B cell (primary cell): ENCODE results near the gene SERPINB1. TPM values are rescaled to one million over a fixed set of nuclear protein-coding genes. Genes with fewer than 3 reads are reported as not detected.

Source experiments
- ATAC-seq: fragments of 200-7000 bp; cut with Tn5 transposase; one replicate; pipeline ENCODE4 v1.10.0; 2021; ENCODE audit warnings: low read depth, mild to moderate bottlenecking, moderate number of reproducible peaks, moderate library complexity
- CTCF ChIA-PET: fragments of 350-600 bp; sonication (Branson Sonifier 250); formaldehyde crosslinking; loops from one replicate; lab custom pipeline; 2021; ENCODE audit warnings: antibody characterized with exemption, inconsistent platforms; lab: Charles Lee
- POLR2A ChIA-PET: fragments of 350-600 bp; sonication (Branson Sonifier 250); formaldehyde crosslinking; loops from one replicate; lab custom pipeline; 2021; ENCODE audit warnings: antibody characterized with exemption; lab: Charles Lee
- DNase-seq: peaks from one replicate; pipeline ENCODE4 v3.0.0; 2013
- H2AFZ ChIP-seq: 2 replicates; pipeline ENCODE4 v1.6.1; 2012; ENCODE audit warnings: mild to moderate bottlenecking, low read depth, low read length; ENCODE audit not compliant: insufficient read depth, poor library complexity, severe bottlenecking
- H3K27ac ChIP-seq, 2 donors: 1 replicate in 1 of 2; 2 replicates in 1 of 2; pipeline ENCODE4 v1.5.1; 2012 to 2013; ENCODE audit warnings: low read length in 2 of 2, mild to moderate bottlenecking in 2 of 2, moderate library complexity in 1 of 2
- H3K27me3 ChIP-seq, 4 experiments: fragments of 200-600 bp in 1 of 4; sonication (generic) in 1 of 4; replicated peaks in 1 of 4; 1 replicate in 2 of 4; 2 replicates in 2 of 4; pipeline versions ENCODE4 v1.6.1 to v1.7.0; 2013 to 2016; ENCODE audit warnings: low read length in 3 of 4, mild to moderate bottlenecking in 2 of 4, mixed read lengths in 1 of 4, moderate library complexity in 1 of 4; ENCODE audit not compliant: insufficient read depth in 4 of 4, control insufficient read depth in 3 of 4; ENCODE audit errors: control extremely low read depth in 1 of 4
- H3K36me3 ChIP-seq, 2 experiments: replicated peaks in 1 of 2; 1 replicate in 1 of 2; 2 replicates in 1 of 2; pipeline versions ENCODE4 v1.6.1 to v1.7.1; 2013; ENCODE audit warnings: low read length in 1 of 2; ENCODE audit not compliant: insufficient read depth in 2 of 2, control insufficient read depth in 1 of 2; ENCODE audit errors: control extremely low read depth in 1 of 2, extremely low read depth in 1 of 2
- H3K4me1 ChIP-seq, 2 donors: fragments of 200-600 bp in 1 of 2; sonication (generic) in 1 of 2; 1 replicate in 1 of 2; 2 replicates in 1 of 2; pipeline versions ENCODE4 v1.5.1 to v1.6.1; 2013 to 2017; ENCODE audit warnings: low read length in 2 of 2; ENCODE audit not compliant: control insufficient read depth in 2 of 2, insufficient read depth in 2 of 2
- H3K4me2 ChIP-seq: replicated peaks from 2 replicates; pipeline ENCODE3; 2012; ENCODE audit warnings: mild to moderate bottlenecking, low read depth, low read length; ENCODE audit not compliant: poor library complexity, severe bottlenecking
- H3K4me3 ChIP-seq, 5 experiments: fragments of 200-600 bp in 1 of 5; sonication (generic) in 1 of 5; 1 replicate in 3 of 5; 2 replicates in 2 of 5; pipeline versions ENCODE4 v1.5.1 to v1.7.0; 2011 to 2016; ENCODE audit warnings: low read length in 4 of 5, mild to moderate bottlenecking in 4 of 5, low read depth in 2 of 5, control low read depth in 1 of 5, moderate library complexity in 1 of 5; ENCODE audit not compliant: insufficient read depth in 1 of 5; ENCODE audit errors: control extremely low read depth in 1 of 5, extremely low read depth in 1 of 5
- H3K79me2 ChIP-seq: fragments of 200-600 bp; sonication (generic); one replicate; pipeline ENCODE4 v1.6.0; 2016; ENCODE audit warnings: low read length; ENCODE audit not compliant: control insufficient read depth, insufficient read depth
- H3K9ac ChIP-seq: fragments of 200-600 bp; sonication (generic); 2 replicates; pipeline ENCODE4 v1.6.1; 2017; ENCODE audit warnings: mild to moderate bottlenecking, low read length, moderate library complexity
- H3K9me3 ChIP-seq, 3 donors: one replicate each; pipeline versions ENCODE4 v1.6.1 to v1.7.1; 2013; ENCODE audit warnings: low read length in 2 of 3; ENCODE audit not compliant: control insufficient read depth in 2 of 3, insufficient read depth in 1 of 3; ENCODE audit errors: control extremely low read depth in 1 of 3
- H4K20me1 ChIP-seq: 2 replicates; pipeline ENCODE4 v1.6.0; 2012; ENCODE audit warnings: mild to moderate bottlenecking, low read length; ENCODE audit not compliant: insufficient read depth, control insufficient read depth, poor library complexity, severe bottlenecking
- H3K27ac Mint-ChIP-seq: one replicate; pipeline ENCODE4 v1.8.0; 2021; ENCODE audit warnings: mixed read lengths
- H3K27me3 Mint-ChIP-seq: one replicate; pipeline ENCODE4 v1.8.0; 2021; ENCODE audit warnings: mixed read lengths
- H3K4me1 Mint-ChIP-seq: one replicate; pipeline ENCODE4 v1.8.0; 2021; ENCODE audit warnings: mixed read lengths
- H3K4me3 Mint-ChIP-seq: one replicate; pipeline ENCODE4 v1.8.0; 2021; ENCODE audit warnings: mixed read lengths
- H3K9me3 Mint-ChIP-seq: one replicate; pipeline ENCODE4 v1.8.0; 2022; ENCODE audit warnings: mixed read lengths; ENCODE audit not compliant: insufficient read depth
- CTCF ChIP-seq: fragments of 200-600 bp; IDR thresholded peaks from one replicate; pipeline ENCODE4 v1.8.0; 2022; ENCODE audit warnings: antibody characterized with exemption, mild to moderate bottlenecking
- EZH2 ChIP-seq: IDR thresholded peaks from 2 replicates; pipeline ENCODE4 v1.6.1; 2012; ENCODE audit warnings: borderline replicate concordance, low read depth, mild to moderate bottlenecking, moderate library complexity, low read length; ENCODE audit not compliant: insufficient read depth, poor library complexity, severe bottlenecking
- WGBS: methylation state at CpG from one replicate; pipeline ENCODE4 v1.1.5; 2013; ENCODE audit warnings: missing lambda C conversion rate; ENCODE audit not compliant: insufficient coverage; 5-methylcytosine and 5-hydroxymethylcytosine counted together
- intact Hi-C: fragments of 100-400 bp; cut with micrococcal nuclease; formaldehyde crosslinking; loops from one replicate; pipeline ENCODE4 v1.10.0; 2022
- polyA plus RNA-seq: library from polyadenylated mRNA; depleted of rRNA; stranded (reverse); fragments of >200 nt; gene quantifications from 2 replicates; pipeline ENCODE4 v1.2.3, GENCODE V29; 2012
- total RNA-seq, 2 donors: library from RNA; stranded (reverse); fragments of 120-200 nt in 1 of 2; gene quantifications; 1 replicate in 1 of 2; 2 replicates in 1 of 2; pipeline versions ENCODE4 v1.2.3 to v1.2.4, GENCODE V29; 2013 to 2022

Gene SERPINB1
- total and polyA plus RNA-seq, 2 donors (not counting 1 experiment from before 2014, with no cell fraction given) = 23.2 to 52.5 TPM

DNA sequence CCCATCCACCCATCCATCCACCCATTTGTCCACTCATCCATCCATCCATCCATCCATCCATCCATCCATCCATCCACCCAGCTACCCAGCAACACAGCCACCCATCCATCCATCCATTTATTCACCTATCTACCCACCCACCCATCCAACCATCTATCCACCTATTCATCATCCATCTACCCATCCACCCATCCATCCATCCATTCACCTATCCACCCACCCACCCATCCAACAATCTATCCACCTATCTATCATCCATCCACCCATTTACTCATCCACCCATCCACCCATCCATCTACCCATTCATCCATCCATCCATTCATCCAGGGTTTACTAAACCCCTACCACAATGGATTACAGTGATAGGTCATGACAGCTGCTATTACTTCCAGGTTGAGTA, 7.4 kb downstream of the SERPINB1 start:
- Histone ChIP-seq H3K9me3 (no peaks in the 10 kb centered on the region), H3K27me3 (no peaks in the 10 kb centered on the region), H3K4me2 (no peak overlapping the region), H3K4me1 (peaks cover 2 to 3% of the 10 kb centered on the region in 2 donors), H3K27ac (no peak overlapping the region), H3K36me3 (peaks cover 17 to 56% of the 10 kb centered on the region in 2 experiments), H2AFZ (no peak overlapping the region), H3K79me2 (peaks cover 6% of the 10 kb centered on the region), H3K4me3 (no peak overlapping the region), H3K9ac (no peak overlapping the region), H4K20me1 (peaks cover 6% of the 10 kb centered on the region)
- TF ChIP-seq CTCF (no peak), EZH2 (no peak)
- no peak for DNase-seq
- H3K4me1 Mint-ChIP-seq = peaks cover 11% of the 10 kb centered on the region
- no peak overlapping the region for H3K27ac Mint-ChIP-seq
- POLR2A ChIA-PET = no interaction called here
- CTCF ChIA-PET = interaction anchor here (0.6 to 1.5 kb wide), 2 partner anchors 80 to 97 kb away, joined by 5 read pairs; no protein-coding TSS in a partner anchor
- no peaks in the 10 kb centered on the region for H3K27me3 Mint-ChIP-seq
- no peaks in the 10 kb centered on the region for H3K9me3 Mint-ChIP-seq
- no peak for ATAC-seq
- no peak overlapping the region for H3K4me3 Mint-ChIP-seq
- intact Hi-C loops = no loop called here

DNA sequence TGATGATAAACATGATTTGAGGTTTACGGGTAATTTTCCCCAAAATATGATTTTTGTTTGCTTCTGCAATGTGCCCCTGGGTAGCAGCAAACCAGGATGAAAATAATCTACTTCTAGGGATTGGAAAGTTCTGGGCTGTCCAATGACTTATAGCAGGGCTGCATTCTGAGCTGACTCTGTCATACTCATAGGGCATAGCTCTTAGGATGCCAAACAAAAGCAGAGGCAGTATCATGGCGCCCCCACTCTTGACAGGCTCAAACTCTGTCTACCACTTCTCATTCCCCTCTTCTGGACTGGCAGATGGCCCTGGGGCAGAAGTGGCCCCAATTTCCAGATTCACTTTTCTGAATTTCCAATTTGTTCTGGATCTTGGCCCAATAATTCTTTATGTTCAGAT, 10.3 kb downstream of the SERPINB1 start:
- DNase-seq = no peak
- H3K79me2 ChIP-seq = peaks cover 4% of the 10 kb centered on the region
- no peak overlapping the region for H3K27ac ChIP-seq
- CTCF ChIA-PET = no interaction called here
- no peak for TF ChIP-seq EZH2
- TF ChIP-seq CTCF = no peak
- ATAC-seq = no peak
- no peaks in the 10 kb centered on the region for H3K9me3 ChIP-seq
- POLR2A ChIA-PET = interaction anchor here (1.8 kb wide), 1 partner anchor 11 kb away, joined by 4 read pairs; the partner anchor contains the start of gene SERPINB1
- H3K27ac Mint-ChIP-seq = no peak overlapping the region
- intact Hi-C loops = no loop called here
- H3K4me1 ChIP-seq = no peaks in the 10 kb centered on the region
- H3K4me3 Mint-ChIP-seq = no peak overlapping the region
- no peaks in the 10 kb centered on the region for H3K9me3 Mint-ChIP-seq
- no peak overlapping the region for H3K4me3 ChIP-seq
- H3K36me3 ChIP-seq = peaks cover 9 to 38% of the 10 kb centered on the region in 2 experiments
- H3K27me3 ChIP-seq = no peaks in the 10 kb centered on the region
- peaks cover 8% of the 10 kb centered on the region for H3K4me1 Mint-ChIP-seq
- 80% methylated on average over 1 of the region's 2 CpGs for WGBS
- H3K9ac ChIP-seq = no peak overlapping the region
- no peak overlapping the region for H3K4me2 ChIP-seq
- no peak overlapping the region for H2AFZ ChIP-seq
- H4K20me1 ChIP-seq = peaks cover 6% of the 10 kb centered on the region
- H3K27me3 Mint-ChIP-seq = no peaks in the 10 kb centered on the region
